C4-2B (cell line): ENCODE results near the gene DPCD.
A peak's percentile ranks its signal among the peaks of the same experiment; 100 is the strongest.

ENCODE experiments used
- H3K27ac ChIP-seq: fragments of 450-650 bp; 2 replicates; pipeline ENCODE4 v1.5.1; 2017
- CTCF ChIP-seq: fragments of 450-650 bp; conservative IDR thresholded peaks from 2 replicates; pipeline ENCODE4 v1.5.1; 2017; ENCODE audit warnings: mild to moderate bottlenecking
- ZFX ChIP-seq: fragments of 450-650 bp; IDR thresholded peaks from 2 replicates; pipeline ENCODE4 v1.6.1; 2017

DPCD gene

GRCh38 chr10:101587725-101588653 is at the start of gene DPCD, which contains the start of gene POLL:
DPCD (plus strand) TSS chr10:101588321; CDS start chr10:101588337, 16 bp downstream.
POLL (minus strand) TSS chr10:101588257; CDS start chr10:101587360, 897 bp downstream.
- TF ChIP-seq ZFX, result peak; percentile 75; the same call in 1 of the 2 replicates
- TF ChIP-seq CTCF, result no peak
- peak within 1 kb of the TSS; percentile 86 for H3K27ac ChIP-seq

- no peak overlapping the region for H3K27ac ChIP-seq
- TF ChIP-seq CTCF, result no peak
- TF ChIP-seq ZFX, result no peak
These were observed 49.7 kb upstream of the DPCD start for GRCh38 chr10:101538446-101538845.

GRCh38 chr10:101545898-101546297 is 42.2 kb upstream of the DPCD start:
- no peak overlapping the region for H3K27ac ChIP-seq
- TF ChIP-seq ZFX (no peak), CTCF (no peak)

GRCh38 chr10:101550965-101551364 is 37.2 kb upstream of the DPCD start:
- no peak overlapping the region for H3K27ac ChIP-seq
- TF ChIP-seq ZFX (no peak), CTCF (no peak)

- no peak overlapping the region for H3K27ac ChIP-seq
- TF ChIP-seq CTCF (no peak), ZFX (no peak)
These were observed 35.7 kb upstream of the DPCD start for GRCh38 chr10:101552442-101552841.

- TF ChIP-seq ZFX, result no peak
- no peak for TF ChIP-seq CTCF
These were observed 30.6 kb upstream of the DPCD start for GRCh38 chr10:101557541-101557940.

GRCh38 chr10:101558204-101558603 is 29.9 kb upstream of the DPCD start:
- no peak overlapping the region for H3K27ac ChIP-seq
- no peak for TF ChIP-seq CTCF
- no peak for TF ChIP-seq ZFX

More at GRCh38 chr10:101557541-101557940, 30.6 kb upstream of the DPCD start:
- no peak overlapping the region for H3K27ac ChIP-seq
